Ramos (cell line): ENCODE measurements around the gene GIGYF2.
"Not testable (repeated sequence)": the region's sequence is repeated elsewhere in the genome, so short reads cannot be mapped to it uniquely, and the experiment has no call there.

Experiments used
- in situ Hi-C: fragments of 300-500 bp; cut with MboI; formaldehyde crosslinking; loops from one replicate; pipeline ENCODE4 v1.14.3; 2022; ENCODE audit warnings: low sequenced_read_pairs; ENCODE audit not compliant: unreplicated experiment

GIGYF2 gene

DNA sequence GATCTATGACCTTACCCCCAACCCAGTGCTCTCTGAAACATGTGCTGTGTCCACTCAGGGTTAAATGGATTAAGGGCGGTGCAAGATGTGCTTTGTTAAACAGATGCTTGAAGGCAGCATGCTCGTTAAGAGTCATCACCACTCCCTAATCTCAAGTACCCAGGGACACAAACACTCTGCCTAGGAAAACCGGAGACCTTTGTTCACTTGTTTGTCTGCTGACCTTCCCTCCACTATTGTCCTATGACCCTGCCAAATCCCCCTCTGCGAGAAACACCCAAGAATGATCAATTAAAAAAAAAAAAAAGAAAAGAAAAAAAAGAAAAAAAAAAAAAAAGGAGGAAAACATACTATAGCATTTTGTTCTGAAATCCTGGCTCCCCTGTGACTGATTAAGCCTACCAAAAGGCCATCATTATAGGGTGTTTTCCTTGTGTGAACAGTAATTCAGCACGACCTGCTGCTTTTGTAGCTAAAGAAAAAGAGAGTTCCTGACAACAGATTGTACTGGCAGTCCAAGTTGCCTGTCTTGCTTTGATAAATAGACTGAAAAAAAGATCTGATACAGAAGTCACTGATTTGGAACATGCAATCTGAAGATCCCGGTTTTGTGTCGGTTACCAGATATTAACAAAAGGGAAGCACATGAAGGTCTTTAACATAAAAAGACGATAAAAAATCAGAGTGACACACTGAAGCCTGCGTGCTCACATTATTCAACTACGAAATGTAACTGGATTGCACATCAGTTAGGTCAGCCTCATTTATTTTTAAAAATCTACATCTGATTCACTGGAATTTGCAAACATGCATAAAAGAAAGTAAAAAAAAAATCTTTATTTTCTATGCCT, 210.0 kb downstream of the GIGYF2 start:
- in situ Hi-C loops: not testable (repeated sequence)

DNA sequence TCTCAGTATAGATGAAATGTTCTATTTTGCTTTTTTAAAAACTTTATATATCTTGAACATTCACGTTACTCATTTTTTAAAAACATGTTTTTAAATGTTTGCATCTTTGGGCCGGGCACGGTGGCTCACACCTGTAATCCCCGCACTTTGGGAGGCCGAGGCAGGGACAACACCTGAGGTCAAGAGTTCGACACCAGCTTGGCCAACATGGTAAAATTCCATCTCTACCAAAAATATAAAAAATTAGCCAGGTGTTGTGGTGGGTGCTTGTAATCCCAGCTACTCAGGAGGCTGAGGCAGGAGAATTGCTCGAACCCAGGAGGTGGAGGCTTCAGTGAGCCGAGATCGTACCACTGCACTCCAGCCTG, 210.6 kb downstream of the GIGYF2 start:
- in situ Hi-C loops: not testable (repeated sequence)

DNA sequence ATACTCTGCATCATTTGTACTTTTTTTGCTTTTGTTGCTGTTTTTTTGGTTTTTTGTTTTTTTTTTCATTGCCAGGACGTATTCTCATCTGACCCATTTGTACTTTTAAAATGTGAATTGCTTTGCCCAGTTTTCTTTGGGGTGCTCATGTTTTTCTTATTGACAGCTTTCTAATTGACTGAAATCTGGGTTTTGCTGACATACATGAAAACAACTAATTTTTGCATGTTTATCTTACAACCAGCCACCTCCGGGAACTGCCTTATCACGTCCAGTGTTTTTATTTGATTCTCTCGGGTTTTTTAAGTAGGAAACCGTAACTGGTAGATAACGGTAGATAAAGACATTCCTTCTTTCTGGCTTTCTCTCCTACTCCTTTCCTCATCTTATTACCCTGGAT, 211.6 kb downstream of the GIGYF2 start:
- in situ Hi-C loops: no loop called here
